ACC112 (cell line): Measurements from ENCODE around the gene MYLIP.
"Not testable (repeated sequence)": the region's sequence is repeated elsewhere in the genome, so short reads cannot be mapped to it uniquely, and the experiment has no call there.

ENCODE experiments used
- H2AFZ ChIP-seq: fragments of 200-600 bp; sonication (generic); one replicate; pipeline ENCODE4 v1.6.0; 2017; ENCODE audit warnings: antibody characterized with exemption, low read length; ENCODE audit not compliant: unreplicated experiment
- H3K27ac ChIP-seq: fragments of 200-600 bp; sonication (generic); 2 replicates; pipeline ENCODE4 v1.5.1; 2014; ENCODE audit warnings: low read depth, mild to moderate bottlenecking, antibody characterized with exemption, low read length, moderate library complexity
- H3K27me3 ChIP-seq: fragments of 200-600 bp; sonication (generic); 2 replicates; pipeline ENCODE4 v1.6.1; 2014; ENCODE audit warnings: mild to moderate bottlenecking, antibody characterized with exemption, low read length, moderate library complexity, mixed read lengths; ENCODE audit not compliant: insufficient read depth
- H3K36me3 ChIP-seq: fragments of 200-600 bp; sonication (generic); 2 replicates; pipeline ENCODE4 v1.6.1; 2016; ENCODE audit warnings: mild to moderate bottlenecking, antibody characterized with exemption, low read length, moderate library complexity, mixed read lengths; ENCODE audit not compliant: insufficient read depth
- H3K4me1 ChIP-seq: fragments of 200-600 bp; sonication (generic); one replicate; pipeline ENCODE4 v1.6.1; 2016; ENCODE audit warnings: low read length, mixed read lengths; ENCODE audit not compliant: insufficient read depth, unreplicated experiment, control insufficient read depth
- H3K4me3 ChIP-seq: fragments of 200-600 bp; sonication (generic); 2 replicates; pipeline ENCODE4 v1.5.1; 2014; ENCODE audit warnings: mild to moderate bottlenecking, low read depth, low read length
- H3K79me2 ChIP-seq: fragments of 200-600 bp; sonication (generic); one replicate; pipeline ENCODE4 v1.6.0; 2016; ENCODE audit warnings: low read length; ENCODE audit not compliant: control insufficient read depth, unreplicated experiment, insufficient read depth

The MYLIP gene

DNA sequence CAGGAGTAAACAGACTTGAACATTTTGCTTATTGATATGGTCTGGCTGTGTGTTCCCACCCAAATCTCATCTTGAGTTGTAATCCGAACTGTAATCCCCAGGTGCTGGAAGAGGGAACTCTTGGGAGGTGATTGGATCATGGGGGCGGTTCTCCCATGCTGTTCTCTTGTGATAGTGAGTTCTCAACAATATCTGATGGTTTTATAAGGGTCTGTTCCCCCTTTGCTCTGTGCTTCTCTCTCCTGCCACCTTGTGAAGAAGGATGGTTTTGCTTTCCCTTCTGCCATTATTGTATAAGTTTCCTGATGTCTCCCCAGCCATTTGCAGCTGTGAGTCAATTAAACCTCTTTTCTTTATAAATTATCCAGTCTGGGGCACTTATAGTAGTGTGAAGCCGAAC, 40.0 kb downstream of the MYLIP start:
- peaks cover 10% of the 10 kb centered on the region; the same call in 1 of the 2 replicates for H3K27me3 ChIP-seq

DNA sequence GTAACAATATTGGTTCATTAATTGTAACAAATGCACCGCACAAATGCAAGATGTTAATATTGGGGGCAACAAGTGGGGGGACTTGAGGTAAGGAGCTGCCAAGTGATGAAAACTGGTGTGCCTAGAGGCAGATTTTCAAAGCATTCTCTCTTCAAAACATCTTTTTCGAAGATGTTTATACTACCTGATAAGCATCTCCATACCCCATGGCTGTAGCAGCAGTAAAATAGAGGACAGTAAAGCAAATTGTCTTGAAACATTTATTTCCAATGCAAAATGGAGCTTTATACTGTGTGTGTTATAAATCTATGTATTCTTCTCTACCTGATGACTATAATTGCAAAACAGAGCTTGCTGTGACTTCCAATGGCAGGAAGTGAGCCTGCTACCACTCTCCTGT, 42.5 kb downstream of the MYLIP start:
- H2AFZ ChIP-seq: no peak overlapping the region
- no peaks in the 10 kb centered on the region for H3K79me2 ChIP-seq
- H3K36me3 ChIP-seq: no peaks in the 10 kb centered on the region
- no peak overlapping the region for H3K4me3 ChIP-seq
- no peak overlapping the region for H3K27ac ChIP-seq
- H3K4me1 ChIP-seq: no peaks in the 10 kb centered on the region
- H3K27me3 ChIP-seq: peaks cover 8% of the 10 kb centered on the region; the same call in 1 of the 2 replicates

More for the DNA sequence above, 40.0 kb downstream of the MYLIP start:
- Histone ChIP-seq H3K4me1 (peaks cover 4% of the 10 kb centered on the region), H3K4me3 (no peak overlapping the region), H3K27ac (no peak overlapping the region), H3K36me3 (no peaks in the 10 kb centered on the region), H2AFZ (no peak overlapping the region), H3K79me2 (no peaks in the 10 kb centered on the region)

DNA sequence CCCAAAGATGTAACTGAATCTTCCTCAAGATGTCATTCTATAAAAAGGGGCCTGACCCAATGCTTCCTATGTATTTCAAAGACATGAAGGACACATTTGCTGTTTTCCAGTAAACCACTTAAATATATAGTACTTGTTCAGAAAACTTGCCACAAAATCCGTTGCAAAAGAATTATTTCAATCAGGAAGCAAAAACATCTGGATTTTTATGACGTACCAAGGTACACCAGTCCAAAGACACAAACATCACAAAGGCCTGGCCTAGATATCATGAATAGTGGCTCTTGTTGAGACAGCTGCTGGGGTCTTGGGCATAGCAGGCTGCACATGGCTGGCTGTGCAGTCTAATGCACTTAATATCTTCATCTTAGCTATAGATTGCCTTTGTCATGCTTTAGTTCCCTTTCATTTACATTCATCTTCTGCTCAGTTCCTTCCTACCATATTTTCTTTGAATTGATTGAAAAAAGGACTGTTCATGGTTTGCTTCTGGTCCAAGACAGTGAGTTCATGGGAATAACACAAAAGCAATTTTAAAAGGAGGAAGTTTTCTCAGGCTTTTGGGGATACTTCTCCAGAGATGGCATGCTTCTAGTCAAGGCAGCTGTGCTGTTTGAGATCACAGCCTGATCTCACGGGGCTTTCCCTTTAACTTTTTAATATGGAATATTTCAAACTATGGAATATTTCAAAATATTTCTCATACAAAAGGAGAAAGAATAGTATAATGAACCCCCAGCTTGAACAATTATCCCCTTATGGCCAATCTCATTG, 44.5 kb downstream of the MYLIP start:
- no peaks in the 10 kb centered on the region for H3K4me1 ChIP-seq
- no peaks in the 10 kb centered on the region for H3K36me3 ChIP-seq
- no peaks in the 10 kb centered on the region for H3K79me2 ChIP-seq
- H3K27me3 ChIP-seq: 0 out of 2 replicates have a peak, but pooled peaks cover 4% of the 10 kb centered on the region
- no peak overlapping the region for H3K4me3 ChIP-seq
- H2AFZ ChIP-seq: no peak overlapping the region
- H3K27ac ChIP-seq: no peak overlapping the region

DNA sequence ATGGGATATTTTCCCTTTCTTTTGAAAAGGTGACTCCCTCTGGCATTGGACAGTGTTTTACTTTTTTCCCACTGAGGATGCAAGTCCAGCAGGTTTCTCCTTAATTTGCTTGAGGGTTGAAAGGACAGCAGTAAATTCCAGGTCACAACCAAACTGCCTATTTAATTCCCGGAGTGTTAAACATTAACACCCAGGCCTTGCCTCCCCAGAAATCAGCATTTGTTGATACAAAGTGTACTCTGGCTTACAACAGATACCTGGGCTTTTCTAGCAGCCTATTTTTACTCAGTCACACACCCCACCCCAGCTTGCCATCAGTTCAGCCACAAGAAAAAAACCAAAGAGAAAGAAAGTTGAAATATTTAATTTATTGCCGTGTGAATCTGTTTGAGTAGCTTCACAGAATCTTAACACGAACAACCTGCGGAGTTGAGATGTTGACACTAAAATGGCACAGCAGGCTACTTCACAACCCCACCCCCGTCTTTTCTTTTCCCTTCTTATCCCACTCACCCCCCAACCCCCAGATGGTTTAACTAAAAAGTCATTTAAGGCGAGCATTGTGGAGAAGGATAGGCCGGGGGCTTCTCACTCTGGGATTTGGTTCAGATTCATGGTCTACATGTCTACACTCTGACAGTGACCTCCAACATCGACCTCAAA, 45.7 kb downstream of the MYLIP start:
- Histone ChIP-seq H3K4me1 (no peaks in the 10 kb centered on the region), H3K27ac (no peak overlapping the region), H3K27me3 (0 out of 2 replicates have a peak, but pooled peaks cover 4% of the 10 kb centered on the region), H3K36me3 (no peaks in the 10 kb centered on the region), H2AFZ (no peak overlapping the region), H3K79me2 (no peaks in the 10 kb centered on the region), H3K4me3 (no peak overlapping the region)

DNA sequence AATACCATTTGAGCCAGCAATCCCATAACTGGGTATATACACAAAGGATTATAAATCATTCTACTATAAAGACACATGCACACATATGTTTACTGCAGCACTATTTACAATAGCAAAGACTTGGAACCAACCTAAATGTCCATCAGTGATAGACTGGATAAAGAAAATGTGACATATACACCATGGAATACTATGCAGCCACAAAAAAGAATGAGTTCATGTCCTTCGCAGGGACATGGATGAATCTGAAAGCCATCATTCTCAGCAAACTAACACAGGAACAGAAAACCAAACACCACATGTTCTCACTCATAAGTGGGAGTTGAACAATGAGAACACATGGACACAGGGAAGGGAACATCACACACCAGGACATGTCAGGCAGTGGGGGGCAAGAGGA, 47.7 kb downstream of the MYLIP start:
- H3K36me3 ChIP-seq, H3K27me3 ChIP-seq, H3K4me1 ChIP-seq, H3K79me2 ChIP-seq, H2AFZ ChIP-seq, H3K27ac ChIP-seq, H3K4me3 ChIP-seq: not testable (repeated sequence)

DNA sequence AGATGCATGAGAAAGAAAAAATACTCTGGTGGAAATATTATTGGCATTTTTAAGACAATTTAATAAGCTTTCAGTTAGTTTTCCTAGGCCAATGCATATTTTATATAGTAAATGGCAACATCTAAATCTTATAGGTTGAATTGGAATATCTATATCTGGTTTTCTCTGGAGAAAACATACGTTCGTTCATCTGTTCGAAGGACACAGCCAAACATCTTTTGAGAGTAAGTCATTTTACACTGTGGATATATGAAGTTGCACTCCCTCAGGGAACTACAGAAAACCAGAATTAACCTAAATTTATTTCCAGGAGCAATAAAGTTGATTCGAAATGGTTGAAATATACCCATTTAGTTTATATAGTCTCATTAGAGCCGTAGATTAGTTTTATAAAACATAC, 49.0 kb downstream of the MYLIP start:
- no peaks in the 10 kb centered on the region for H3K27me3 ChIP-seq
- H3K4me3 ChIP-seq: no peak overlapping the region
- no peaks in the 10 kb centered on the region for H3K4me1 ChIP-seq
- no peaks in the 10 kb centered on the region for H3K79me2 ChIP-seq
- H3K27ac ChIP-seq: no peak overlapping the region
- H2AFZ ChIP-seq: no peak overlapping the region
- H3K36me3 ChIP-seq: no peaks in the 10 kb centered on the region

DNA sequence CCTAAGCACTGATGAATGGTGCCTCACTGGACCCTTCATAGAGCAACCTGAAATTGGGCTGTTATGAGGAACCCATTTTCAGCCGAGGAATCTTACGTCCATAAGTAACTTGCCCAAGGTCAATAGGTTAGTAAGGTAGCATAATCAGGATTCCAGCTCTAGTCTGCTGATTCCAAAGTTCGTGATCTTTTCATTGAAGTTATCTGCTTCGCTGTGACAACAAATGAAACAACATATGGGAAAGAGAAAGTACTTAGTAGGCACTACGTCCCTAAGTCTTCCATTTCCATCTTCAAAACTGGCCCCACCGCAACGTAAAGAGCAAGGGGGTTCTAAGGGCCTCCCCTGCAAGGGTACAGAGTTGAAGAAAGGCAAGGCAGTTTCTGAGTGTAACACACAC, 49.5 kb downstream of the MYLIP start:
- Histone ChIP-seq H3K79me2 (no peaks in the 10 kb centered on the region), H3K36me3 (no peaks in the 10 kb centered on the region), H3K27ac (no peak overlapping the region), H3K4me1 (no peaks in the 10 kb centered on the region), H2AFZ (no peak overlapping the region), H3K4me3 (no peak overlapping the region), H3K27me3 (no peaks in the 10 kb centered on the region)

DNA sequence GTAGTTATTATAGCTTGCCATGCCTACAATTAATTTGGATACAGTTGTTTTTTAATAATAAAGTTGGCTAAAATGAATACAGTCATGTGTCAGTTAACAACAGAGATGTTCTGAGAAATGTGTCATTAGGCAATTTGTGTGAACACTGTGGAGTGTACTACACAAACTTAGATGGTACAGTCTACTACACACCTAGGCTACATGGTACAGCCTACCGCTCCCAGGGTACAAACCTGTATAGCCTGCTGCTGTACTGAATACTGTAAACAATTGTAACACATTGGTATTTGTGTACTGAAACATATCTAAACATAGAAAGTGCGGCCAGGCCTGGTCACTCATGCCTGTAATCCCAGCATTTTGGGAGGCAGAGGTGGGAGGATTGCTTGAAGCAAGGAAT, 50.2 kb downstream of the MYLIP start:
- no peak overlapping the region for H2AFZ ChIP-seq
- no peaks in the 10 kb centered on the region for H3K27me3 ChIP-seq
- H3K27ac ChIP-seq: no peak overlapping the region
- no peaks in the 10 kb centered on the region for H3K4me1 ChIP-seq
- H3K4me3 ChIP-seq: no peak overlapping the region
- no peaks in the 10 kb centered on the region for H3K79me2 ChIP-seq
- no peaks in the 10 kb centered on the region for H3K36me3 ChIP-seq

DNA sequence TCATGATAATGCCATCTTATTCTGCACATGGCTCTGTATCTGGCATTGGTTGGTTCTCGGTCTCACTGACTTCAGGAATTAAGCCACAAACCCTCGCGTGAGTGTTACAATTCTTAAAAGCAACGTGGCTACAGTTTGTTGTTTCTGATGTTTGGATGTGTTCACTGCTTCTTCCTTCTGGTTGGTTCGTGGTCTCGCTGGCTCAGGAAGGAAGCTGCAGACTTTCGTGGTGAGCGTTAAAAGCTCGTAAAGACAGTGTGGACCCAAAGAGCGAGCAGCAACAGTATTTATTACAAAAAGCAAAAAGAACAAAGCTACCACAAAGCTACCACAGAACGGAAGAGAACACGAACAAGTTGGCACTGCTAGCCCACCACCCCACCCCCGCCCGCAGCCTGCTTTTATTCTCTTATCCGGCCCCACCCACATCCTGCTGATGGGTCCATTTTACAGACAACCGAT, 51.1 kb downstream of the MYLIP start:
- Histone ChIP-seq H3K27ac (no peak overlapping the region), H3K79me2 (no peaks in the 10 kb centered on the region), H3K4me3 (no peak overlapping the region), H3K27me3 (no peaks in the 10 kb centered on the region), H3K4me1 (no peaks in the 10 kb centered on the region), H2AFZ (no peak overlapping the region), H3K36me3 (no peaks in the 10 kb centered on the region)

DNA sequence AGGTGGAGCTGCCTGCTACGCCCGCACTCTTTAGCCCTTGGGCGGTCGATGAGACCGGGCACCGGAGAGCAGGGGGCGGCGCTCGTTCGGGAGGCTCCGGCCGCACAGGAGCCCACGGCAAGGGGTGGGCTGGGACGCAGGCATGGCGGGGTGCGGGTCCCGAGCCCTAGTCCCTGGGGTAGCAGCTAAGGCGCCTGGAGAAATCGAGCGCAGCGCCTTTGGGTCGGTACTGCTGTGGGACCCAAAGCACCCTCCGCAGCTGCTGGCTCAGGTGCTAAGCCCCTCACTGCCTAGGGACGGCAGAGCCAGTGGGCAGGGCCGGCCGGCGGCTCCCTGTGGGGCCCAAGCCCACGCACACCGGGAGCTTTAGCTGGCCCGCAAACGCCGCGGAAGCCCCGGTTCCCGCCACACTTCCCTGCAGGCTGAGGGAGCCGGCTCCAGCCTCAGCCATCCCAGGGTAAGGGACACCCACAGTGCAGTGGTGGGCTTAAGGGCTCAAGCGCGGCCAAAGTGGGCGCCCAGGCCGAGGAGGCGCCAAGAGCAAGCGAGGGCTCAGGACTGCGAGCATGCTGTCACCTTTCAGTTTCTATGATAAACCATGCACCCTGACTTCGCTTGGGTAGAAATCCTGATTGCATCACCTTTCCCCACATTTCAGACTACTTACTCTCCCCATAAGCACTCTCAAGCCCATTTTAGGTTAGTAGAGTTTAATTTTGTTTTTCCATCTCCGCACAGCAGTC, 52.0 kb downstream of the MYLIP start:
- H2AFZ ChIP-seq: no peak overlapping the region
- H3K4me1 ChIP-seq: no peaks in the 10 kb centered on the region
- H3K4me3 ChIP-seq: no peak overlapping the region
- no peaks in the 10 kb centered on the region for H3K36me3 ChIP-seq
- H3K27ac ChIP-seq: no peak overlapping the region
- no peaks in the 10 kb centered on the region for H3K27me3 ChIP-seq
- no peaks in the 10 kb centered on the region for H3K79me2 ChIP-seq
